Astrocyte of the cerebellum (primary cell): ENCODE data around the gene NDUFS7.

Experiments used
- DNase-seq: peaks from one replicate; pipeline ENCODE4 v3.0.0-alpha.2; 2011; ENCODE audit warnings: low read depth
- H3K4me3 ChIP-seq: 2 replicates; pipeline ENCODE4 v1.5.1; 2011; ENCODE audit warnings: mild to moderate bottlenecking, low read depth, low read length, moderate library complexity
- CTCF ChIP-seq: IDR thresholded peaks from 2 replicates; pipeline ENCODE4 v1.5.1; 2012; ENCODE audit warnings: low read length, low read depth, moderate library complexity, mild to moderate bottlenecking; ENCODE audit errors: missing control alignments
- in situ Hi-C: cut with HindIII; loops from 2 replicates; pipeline ENCODE4 v1.10.0; 2017; ENCODE audit warnings: low sequenced_read_pairs

The NDUFS7 gene

GRCh38 chr19:1370579-1371361, 12.9 kb upstream of the NDUFS7 start:
- TF ChIP-seq CTCF: no peak

GRCh38 chr19:1373042-1373533, 10.6 kb upstream of the NDUFS7 start:
- no peak for TF ChIP-seq CTCF
- no peak for DNase-seq
- in situ Hi-C loops: loop anchor here (5.0 kb wide), 1 partner anchor 51 kb away; no protein-coding TSS in a partner anchor
- no peak overlapping the region for H3K4me3 ChIP-seq

More at GRCh38 chr19:1370579-1371361, 12.9 kb upstream of the NDUFS7 start:
- no peak overlapping the region for H3K4me3 ChIP-seq
- in situ Hi-C loops: loop anchor here (5.0 kb wide), 1 partner anchor 48 kb away; no protein-coding TSS in a partner anchor
- DNase-seq: no peak

GRCh38 chr19:1373534-1374249, 10.0 kb upstream of the NDUFS7 start:
- in situ Hi-C loops: loop anchor here (5.0 kb wide), 1 partner anchor 51 kb away; no protein-coding TSS in a partner anchor
- DNase-seq: no peak
- TF ChIP-seq CTCF: no peak
- no peak overlapping the region for H3K4me3 ChIP-seq

- no peak overlapping the region for H3K4me3 ChIP-seq
- no peak for DNase-seq
- in situ Hi-C loops: loop anchor here (5.0 kb wide), 1 partner anchor 52 kb away; no protein-coding TSS in a partner anchor
- TF ChIP-seq CTCF: no peak
Observed at GRCh38 chr19:1374250-1374577, 9.5 kb upstream of the NDUFS7 start.

GRCh38 chr19:1376415-1376805, 7.3 kb upstream of the NDUFS7 start:
- in situ Hi-C loops: no loop called here
- TF ChIP-seq CTCF: no peak
- no peak for DNase-seq
- H3K4me3 ChIP-seq: no peak overlapping the region

- H3K4me3 ChIP-seq: no peak overlapping the region
- in situ Hi-C loops: no loop called here
Observed at GRCh38 chr19:1377176-1377964, 6.3 kb upstream of the NDUFS7 start.

More at GRCh38 chr19:1377176-1377964, 6.3 kb upstream of the NDUFS7 start:
- TF ChIP-seq CTCF: no peak
- no peak for DNase-seq
